Breast epithelium (tissue), 4 donors: ENCODE data around the gene CADM1. TPM values are rescaled to one million over a fixed set of nuclear protein-coding genes. Genes with fewer than 3 reads are reported as not detected.

Experiments used
- DNase-seq, 2 donors: peaks; one replicate each; pipeline ENCODE4 v3.0.0-alpha.2; 2019; ENCODE audit warnings: low spot score in 2 of 2
- H3K27ac ChIP-seq, 2 donors: fragments of 200-600 bp; sonication (generic) in 1 of 2; one replicate each; pipeline ENCODE4 v1.5.1; 2016 to 2019; ENCODE audit warnings: mild to moderate bottlenecking in 1 of 2
- H3K27me3 ChIP-seq, 2 donors: fragments of 200-600 bp; sonication (generic) in 1 of 2; one replicate each; pipeline versions ENCODE4 v1.5.1 to v1.6.0; 2017 to 2019; ENCODE audit warnings: control low read depth in 1 of 2, mild to moderate bottlenecking in 1 of 2
- H3K36me3 ChIP-seq: fragments of 200-600 bp; one replicate; pipeline ENCODE4 v1.5.1; 2019
- H3K4me1 ChIP-seq, 2 donors: fragments of 200-600 bp; sonication (generic); one replicate each; pipeline ENCODE4 v1.5.1; 2016 to 2019; ENCODE audit warnings: control low read depth in 1 of 2
- H3K4me3 ChIP-seq, 3 donors: fragments of 200-600 bp; sonication (generic); 1 replicate in 2 of 3; 2 replicates in 1 of 3; pipeline ENCODE4 v1.5.1; 2016 to 2019; ENCODE audit warnings: mild to moderate bottlenecking in 3 of 3, moderate library complexity in 2 of 3
- H3K9me3 ChIP-seq, 2 donors: fragments of 200-600 bp; sonication (generic) in 1 of 2; one replicate each; pipeline ENCODE4 v1.5.1; 2016 to 2019; ENCODE audit warnings: control low read depth in 1 of 2
- POLR2A ChIP-seq: fragments of 450-650 bp; IDR thresholded peaks from one replicate; pipeline ENCODE4 v1.6.1; 2016; ENCODE audit warnings: antibody characterized with exemption, mild to moderate bottlenecking, moderate library complexity
- POLR2AphosphoS5 ChIP-seq, 3 donors: sonication (generic); formaldehyde crosslinking; IDR thresholded peaks; one replicate each; pipeline ENCODE4 v1.6.1; 2017; ENCODE audit warnings: antibody characterized with exemption in 3 of 3
- intact Hi-C: fragments of 100-400 bp; cut with DNase I; formaldehyde crosslinking; loops from one replicate; pipeline ENCODE4 v1.15.1; 2023; ENCODE audit warnings: low total_unique reads
- total RNA-seq, 3 donors: library from RNA; depleted of rRNA; stranded (reverse); fragments of >200 nt; gene quantifications; one replicate each; pipeline ENCODE4 v1.1.0, GENCODE V29; 2016
- TF ChIP-seq, protein P1 (sequence below), 3 donors: fragments of 450-650 bp; IDR thresholded peaks; one replicate each; pipeline ENCODE4 v1.5.1; 2016 to 2017; ENCODE audit warnings: antibody characterized with exemption in 3 of 3, mild to moderate bottlenecking in 3 of 3, moderate library complexity in 3 of 3

CADM1 gene
- total RNA-seq, 3 donors from 2014 or later = 5.3 to 48.4 (median 33.1) TPM

DNA sequence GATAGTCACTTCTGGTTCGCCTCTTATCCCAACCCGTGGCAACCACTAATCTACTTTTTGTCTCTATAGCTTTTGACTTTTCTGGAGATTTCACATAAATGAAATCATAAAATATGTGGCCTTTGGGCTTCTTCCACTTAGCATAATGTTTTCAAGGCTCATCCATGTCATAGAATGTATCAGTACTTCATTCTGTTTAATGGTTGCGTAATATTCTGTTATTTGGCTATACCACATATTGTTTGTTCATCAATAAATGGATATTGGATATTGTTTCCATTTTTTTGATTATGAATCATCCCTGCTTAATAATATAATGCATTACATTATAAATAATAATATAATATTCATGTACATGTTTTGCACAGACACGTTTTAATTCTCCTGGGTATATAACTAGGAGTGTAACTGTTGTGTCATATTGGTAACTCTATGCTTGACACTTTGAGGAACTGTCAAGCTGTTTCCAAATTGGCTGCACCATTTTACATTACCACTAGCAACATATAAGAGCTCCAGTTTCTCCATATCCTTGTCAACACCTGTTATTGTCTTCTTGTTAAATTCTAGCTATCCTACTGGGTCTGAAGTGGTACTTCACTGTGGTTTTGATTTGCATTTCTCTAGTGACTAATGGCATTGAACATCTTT is 181.5 kb downstream of the CADM1 start:
- intact Hi-C loops = no loop called here
- H3K36me3 ChIP-seq = no peaks in the 10 kb centered on the region
- H3K27me3 ChIP-seq = no peaks in the 10 kb centered on the region
- H3K4me1 ChIP-seq = no peaks in the 10 kb centered on the region
- no peak overlapping the region for H3K27ac ChIP-seq
- DNase-seq = no peak
- H3K9me3 ChIP-seq = no peaks in the 10 kb centered on the region
- H3K4me3 ChIP-seq = no peak overlapping the region
- TF ChIP-seq POLR2A = no peak

DNA sequence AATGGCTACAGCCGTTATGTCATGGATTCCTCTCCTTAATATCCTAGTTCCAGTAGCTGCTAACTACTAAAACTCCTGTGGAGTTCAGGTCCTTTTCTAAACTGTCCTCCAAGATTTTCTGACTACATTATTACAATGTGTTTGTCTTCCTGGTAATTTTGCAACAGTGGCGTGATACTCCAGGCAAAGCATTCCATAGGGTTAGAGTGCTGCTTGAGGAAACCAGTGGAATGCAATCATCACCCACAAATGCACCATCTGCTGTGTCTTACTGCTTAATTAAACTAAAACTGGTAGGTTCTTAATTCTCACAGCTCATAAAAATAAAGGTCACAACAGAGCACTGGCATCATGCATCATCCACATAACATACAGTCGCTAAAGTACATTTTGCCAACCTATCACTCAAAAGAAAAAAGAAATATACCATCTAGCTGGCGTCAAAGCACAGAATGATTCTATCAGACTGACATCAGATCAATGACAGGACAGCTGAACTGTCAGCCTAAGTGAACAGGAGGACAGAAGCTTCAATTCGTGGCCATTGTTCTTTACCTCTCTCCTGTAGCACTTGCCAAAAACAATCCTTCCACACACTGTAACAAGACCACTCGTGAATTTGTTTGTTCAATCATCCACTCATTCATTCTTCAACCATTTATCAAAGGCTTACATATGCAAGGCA is 182.5 kb downstream of the CADM1 start:
- Histone ChIP-seq H3K4me1 (no peaks in the 10 kb centered on the region), H3K27me3 (no peaks in the 10 kb centered on the region), H3K4me3 (no peak overlapping the region), H3K36me3 (no peaks in the 10 kb centered on the region), H3K9me3 (no peaks in the 10 kb centered on the region), H3K27ac (no peak overlapping the region)
- DNase-seq = no peak
- intact Hi-C loops = no loop called here
- TF ChIP-seq POLR2A = no peak

DNA sequence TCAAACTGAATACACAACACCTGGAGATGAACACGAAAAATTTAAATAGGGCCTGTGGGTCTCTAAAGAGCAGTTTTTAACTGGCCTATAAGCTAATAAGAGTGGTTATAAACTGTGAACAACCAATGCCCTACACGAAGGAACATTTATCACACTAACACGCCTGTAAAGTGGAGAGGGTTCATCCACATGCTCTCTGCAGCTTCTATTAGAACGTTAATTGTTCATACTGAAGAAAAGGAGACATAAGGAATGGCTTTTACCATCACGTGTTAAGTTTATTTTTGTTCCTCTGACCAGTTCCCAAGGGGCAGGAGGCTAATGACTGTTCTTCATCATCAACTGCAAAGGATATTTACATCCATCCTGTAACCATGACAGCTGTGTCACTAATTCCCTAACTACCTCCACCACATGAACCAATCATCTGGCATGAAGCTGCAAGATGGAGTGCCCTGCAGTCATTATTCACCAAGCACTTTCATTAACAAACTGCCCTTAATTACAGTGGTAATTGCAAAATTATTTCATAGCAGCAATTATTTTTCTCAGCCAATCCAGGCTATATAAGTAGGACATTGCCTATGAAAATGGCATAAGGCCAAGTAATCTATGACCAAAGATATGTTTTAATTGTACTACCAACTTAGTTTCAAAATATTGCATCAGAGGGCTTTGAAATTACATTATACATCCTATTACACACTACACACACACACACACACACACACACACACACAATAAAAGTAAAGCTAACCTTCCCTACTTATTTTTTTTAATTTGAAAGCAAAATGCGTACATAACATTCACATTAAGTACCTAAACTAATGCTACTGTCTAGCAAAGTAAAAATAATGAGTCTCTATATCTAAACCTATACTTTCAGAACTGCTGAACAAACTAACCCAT is 186.7 kb downstream of the CADM1 start:
- no peaks in the 10 kb centered on the region for H3K36me3 ChIP-seq
- H3K27ac ChIP-seq = no peak overlapping the region
- intact Hi-C loops = no loop called here
- H3K27me3 ChIP-seq = no peaks in the 10 kb centered on the region
- DNase-seq = no peak
- H3K9me3 ChIP-seq = no peaks in the 10 kb centered on the region
- TF ChIP-seq POLR2A = no peak
- TF ChIP-seq, protein P1, sequence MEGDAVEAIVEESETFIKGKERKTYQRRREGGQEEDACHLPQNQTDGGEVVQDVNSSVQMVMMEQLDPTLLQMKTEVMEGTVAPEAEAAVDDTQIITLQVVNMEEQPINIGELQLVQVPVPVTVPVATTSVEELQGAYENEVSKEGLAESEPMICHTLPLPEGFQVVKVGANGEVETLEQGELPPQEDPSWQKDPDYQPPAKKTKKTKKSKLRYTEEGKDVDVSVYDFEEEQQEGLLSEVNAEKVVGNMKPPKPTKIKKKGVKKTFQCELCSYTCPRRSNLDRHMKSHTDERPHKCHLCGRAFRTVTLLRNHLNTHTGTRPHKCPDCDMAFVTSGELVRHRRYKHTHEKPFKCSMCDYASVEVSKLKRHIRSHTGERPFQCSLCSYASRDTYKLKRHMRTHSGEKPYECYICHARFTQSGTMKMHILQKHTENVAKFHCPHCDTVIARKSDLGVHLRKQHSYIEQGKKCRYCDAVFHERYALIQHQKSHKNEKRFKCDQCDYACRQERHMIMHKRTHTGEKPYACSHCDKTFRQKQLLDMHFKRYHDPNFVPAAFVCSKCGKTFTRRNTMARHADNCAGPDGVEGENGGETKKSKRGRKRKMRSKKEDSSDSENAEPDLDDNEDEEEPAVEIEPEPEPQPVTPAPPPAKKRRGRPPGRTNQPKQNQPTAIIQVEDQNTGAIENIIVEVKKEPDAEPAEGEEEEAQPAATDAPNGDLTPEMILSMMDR (IDR thresholded peaks at IDR 0.05) = no peak
- TF ChIP-seq POLR2AphosphoS5 (IDR thresholded peaks at IDR 0.05) = no peak
- no peaks in the 10 kb centered on the region for H3K4me1 ChIP-seq
- H3K4me3 ChIP-seq = no peak overlapping the region

DNA sequence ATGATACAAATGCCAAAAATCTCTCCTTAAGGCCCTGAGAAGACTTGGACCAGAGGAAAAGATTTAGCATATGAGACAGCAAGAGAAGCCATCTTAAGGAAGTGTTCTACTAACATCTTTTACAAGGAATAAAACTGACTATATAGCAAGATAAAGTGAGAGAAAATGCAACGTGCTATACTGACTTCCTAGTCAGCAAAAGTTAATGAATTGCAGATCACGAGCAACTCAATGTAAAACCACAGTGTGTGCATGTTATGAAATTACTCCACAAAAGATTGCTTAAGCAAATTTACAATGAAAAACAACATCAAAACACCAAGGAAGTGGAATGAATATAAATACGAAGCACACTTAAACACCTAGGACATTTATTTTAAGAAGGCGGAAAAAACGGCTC is 187.5 kb downstream of the CADM1 start:
- TF ChIP-seq, protein P1 (IDR thresholded peaks at IDR 0.05) = no peak
- TF ChIP-seq POLR2A (no peak), POLR2AphosphoS5 (IDR thresholded peaks at IDR 0.05) (no peak)
- intact Hi-C loops = no loop called here
- H3K36me3 ChIP-seq = no peaks in the 10 kb centered on the region

DNA sequence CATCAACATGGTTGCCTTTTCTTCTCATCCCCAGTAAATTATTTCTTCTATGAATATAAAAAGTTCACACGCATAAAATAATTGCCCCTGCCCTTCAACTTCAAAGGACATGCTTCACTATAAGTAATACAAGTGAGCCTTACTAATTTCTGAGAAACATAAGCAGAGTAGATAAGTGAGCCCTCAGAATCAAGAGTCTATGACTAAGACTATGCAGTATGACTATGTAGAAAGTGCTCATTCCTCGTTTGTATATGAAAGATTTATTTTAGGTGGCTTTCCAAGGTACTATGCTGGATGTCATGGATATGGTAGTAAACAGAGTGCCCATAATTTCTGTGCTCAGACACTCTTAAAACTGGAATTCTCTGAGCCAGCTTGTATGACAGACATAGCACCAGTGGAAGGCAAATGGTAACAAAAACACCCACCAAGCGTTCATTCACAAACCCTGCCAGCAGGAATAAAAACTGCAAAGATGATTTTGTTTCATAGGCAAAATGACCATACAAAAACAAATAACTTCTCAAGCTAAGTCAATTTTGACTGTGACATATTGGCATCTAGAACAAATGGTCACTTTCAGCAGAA is 189.8 kb downstream of the CADM1 start:
- Histone ChIP-seq H3K27ac (no peak overlapping the region), H3K36me3 (no peaks in the 10 kb centered on the region), H3K9me3 (no peaks in the 10 kb centered on the region), H3K27me3 (no peaks in the 10 kb centered on the region), H3K4me1 (no peaks in the 10 kb centered on the region), H3K4me3 (no peak overlapping the region)
- DNase-seq = no peak
- intact Hi-C loops = no loop called here
- TF ChIP-seq, protein P1 (IDR thresholded peaks at IDR 0.05) = no peak
- no peak for TF ChIP-seq POLR2A
- no peak for TF ChIP-seq POLR2AphosphoS5 (IDR thresholded peaks at IDR 0.05)

More for the DNA sequence above, 187.5 kb downstream of the CADM1 start:
- Histone ChIP-seq H3K27me3 (no peaks in the 10 kb centered on the region), H3K27ac (no peak overlapping the region), H3K4me1 (no peaks in the 10 kb centered on the region), H3K9me3 (no peaks in the 10 kb centered on the region), H3K4me3 (no peak overlapping the region)
- DNase-seq = no peak
